HepG2 (cell line): ENCODE data around the gene MYADML2. TPM values are rescaled to one million over a fixed set of nuclear protein-coding genes. Genes with fewer than 3 reads are reported as not detected.

Source experiments
- ATF7 ChIP-seq, 2 experiments: fragments of 450-650 bp in 1 of 2; sonication (generic) in 1 of 2; formaldehyde crosslinking in 1 of 2; IDR thresholded peaks; 2 replicates each; pipeline versions ENCODE4 v1.4.0 to v1.6.1; 2016 to 2020; ENCODE audit warnings: antibody characterized with exemption in 1 of 2, mild to moderate bottlenecking in 1 of 2, missing genetic modification reagents in 1 of 2
- HNRNPLL ChIP-seq: fragments of 200-400 bp; formaldehyde crosslinking; IDR thresholded peaks from 2 replicates; pipeline ENCODE4 v1.6.1; 2017; ENCODE audit warnings: mild to moderate bottlenecking, low read depth, low read length; ENCODE audit not compliant: poor library complexity, severe bottlenecking
- MXI1 ChIP-seq: IDR thresholded peaks from 3 replicates; pipeline ENCODE4 v1.6.1; 2012; ENCODE audit warnings: low read depth, low read length, inconsistent platforms, borderline replicate concordance
- NFE2L1 ChIP-seq: sonication (generic); formaldehyde crosslinking; IDR thresholded peaks from 2 replicates; pipeline ENCODE4 v1.4.0; 2020; ENCODE audit warnings: missing genetic modification reagents, mild to moderate bottlenecking, borderline replicate concordance
- PHF20 ChIP-seq: sonication (generic); formaldehyde crosslinking; IDR thresholded peaks from 2 replicates; pipeline ENCODE4 v1.5.0; 2020; ENCODE audit warnings: mild to moderate bottlenecking, missing genetic modification reagents
- ZBTB3 ChIP-seq: sonication (generic); formaldehyde crosslinking; IDR thresholded peaks from 2 replicates; pipeline ENCODE4 v1.4.0; 2020; ENCODE audit warnings: low read depth, mild to moderate bottlenecking, moderate library complexity, missing genetic modification reagents, borderline replicate concordance
- ZC3H13 ChIP-seq: sonication (generic); formaldehyde crosslinking; IDR thresholded peaks from 2 replicates; pipeline ENCODE4 v1.8.1; 2023; ENCODE audit warnings: mild to moderate bottlenecking, missing genetic modification reagents, moderate library complexity
- ZNF383 ChIP-seq: sonication (generic); formaldehyde crosslinking; IDR thresholded peaks from 2 replicates; pipeline ENCODE4 v1.4.0; 2020; ENCODE audit warnings: missing genetic modification reagents, mild to moderate bottlenecking, borderline replicate concordance
- ZNF570 ChIP-seq: sonication (generic); formaldehyde crosslinking; IDR thresholded peaks from 2 replicates; pipeline ENCODE4 v1.4.0; 2020; ENCODE audit warnings: mild to moderate bottlenecking, missing genetic modification reagents, borderline replicate concordance
- ZNF776 ChIP-seq: sonication (generic); formaldehyde crosslinking; IDR thresholded peaks from 2 replicates; pipeline ENCODE4 v1.4.0; 2020; ENCODE audit warnings: mild to moderate bottlenecking, missing genetic modification reagents
- polyA plus RNA-seq, 8 experiments: library from polyadenylated mRNA; depleted of rRNA in 3 of 8; stranded (reverse) in 7 of 8; unstranded in 1 of 8; fragments of >200 nt; fragmentation: Illumina TruSeq in 4 of 8; extraction: Trizol in 4 of 8; gene quantifications; 2 replicates each; pipeline versions ENCODE4 v1.2.1 to v1.2.3, GENCODE V29; 2011 to 2016; ENCODE audit warnings: low read depth in 4 of 8, missing spikeins in 1 of 8, mixed read lengths in 1 of 8; ENCODE audit not compliant: insufficient read depth in 1 of 8
- total RNA-seq, 5 experiments: library from RNA; depleted of rRNA; stranded (reverse); fragments of >200 nt; fragmentation: Illumina TruSeq; extraction: Trizol; gene quantifications; 2 replicates each; pipeline ENCODE4 v1.2.3, GENCODE V29; 2016; ENCODE audit warnings: low read depth in 1 of 5
- TF ChIP-seq, protein P1 (sequence below): sonication (generic); formaldehyde crosslinking; IDR thresholded peaks from 2 replicates; pipeline ENCODE4 v1.4.0; 2020; ENCODE audit warnings: mild to moderate bottlenecking, missing genetic modification reagents
- TF ChIP-seq, protein P2 (sequence below): sonication (generic); formaldehyde crosslinking; IDR thresholded peaks from 2 replicates; pipeline ENCODE4 v1.4.0; 2020; ENCODE audit warnings: missing genetic modification reagents
- TF ChIP-seq, protein P3 (sequence below): IDR thresholded peaks from 2 replicates; pipeline ENCODE4 v1.6.1; 2016; ENCODE audit warnings: low read depth, control low read depth
- TF ChIP-seq, protein P4 (sequence below): IDR thresholded peaks from 2 replicates; pipeline ENCODE4 v1.6.1; 2016; ENCODE audit warnings: missing compliant biosample characterization, missing genetic modification reagents, borderline replicate concordance
- TF ChIP-seq, protein P5 (sequence below): IDR thresholded peaks from 2 replicates; pipeline ENCODE4 v1.6.1; 2016; ENCODE audit warnings: missing compliant biosample characterization, missing genetic modification reagents, borderline replicate concordance
- TF ChIP-seq, protein P6 (sequence below): sonication (generic); formaldehyde crosslinking; IDR thresholded peaks from 2 replicates; pipeline ENCODE4 v1.5.0; 2020; ENCODE audit warnings: missing genetic modification reagents

The MYADML2 gene
- total and polyA plus RNA-seq, 2 of the 13 experiments (the other 11 are each of a cell fraction or from before 2014, with no cell fraction given): not detected

DNA sequence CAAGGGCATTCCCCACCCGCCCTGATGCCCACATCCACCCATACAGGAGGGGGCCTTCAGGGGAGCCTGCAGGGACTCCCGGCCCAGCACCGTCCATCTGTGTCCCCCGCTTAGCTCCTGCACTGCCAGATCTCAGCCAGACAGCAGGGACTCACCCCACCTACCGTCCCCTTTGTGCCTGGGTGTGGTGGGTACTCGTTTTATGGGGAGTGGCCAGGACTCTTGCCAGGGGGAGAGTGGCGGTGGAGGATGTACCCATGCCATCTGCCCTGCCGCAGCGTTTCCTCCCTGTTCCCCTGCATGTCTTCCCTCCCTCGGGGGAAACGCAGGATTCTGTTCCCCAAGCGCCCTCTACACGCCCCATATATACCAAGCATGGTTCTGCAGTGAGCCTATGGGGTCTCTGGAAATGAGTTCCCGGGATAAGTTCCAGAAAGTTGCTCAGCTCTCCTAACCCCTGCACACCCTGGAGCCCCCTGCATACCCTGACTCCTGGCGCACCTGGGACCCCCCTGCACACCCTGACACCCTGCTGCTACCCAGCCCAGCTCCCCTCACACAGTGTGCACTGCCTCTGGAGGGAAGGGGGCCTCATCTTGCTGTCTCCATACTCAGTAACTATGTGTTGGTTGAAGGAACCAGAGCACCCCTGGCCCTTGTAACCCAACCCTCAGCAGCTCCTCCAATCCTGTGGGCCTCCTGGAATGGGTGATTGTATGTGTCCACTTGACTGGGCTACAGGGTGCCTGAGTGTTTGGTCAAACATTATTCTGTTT, 15.3 kb downstream of the MYADML2 start (continued):
- TF ChIP-seq, protein P1, sequence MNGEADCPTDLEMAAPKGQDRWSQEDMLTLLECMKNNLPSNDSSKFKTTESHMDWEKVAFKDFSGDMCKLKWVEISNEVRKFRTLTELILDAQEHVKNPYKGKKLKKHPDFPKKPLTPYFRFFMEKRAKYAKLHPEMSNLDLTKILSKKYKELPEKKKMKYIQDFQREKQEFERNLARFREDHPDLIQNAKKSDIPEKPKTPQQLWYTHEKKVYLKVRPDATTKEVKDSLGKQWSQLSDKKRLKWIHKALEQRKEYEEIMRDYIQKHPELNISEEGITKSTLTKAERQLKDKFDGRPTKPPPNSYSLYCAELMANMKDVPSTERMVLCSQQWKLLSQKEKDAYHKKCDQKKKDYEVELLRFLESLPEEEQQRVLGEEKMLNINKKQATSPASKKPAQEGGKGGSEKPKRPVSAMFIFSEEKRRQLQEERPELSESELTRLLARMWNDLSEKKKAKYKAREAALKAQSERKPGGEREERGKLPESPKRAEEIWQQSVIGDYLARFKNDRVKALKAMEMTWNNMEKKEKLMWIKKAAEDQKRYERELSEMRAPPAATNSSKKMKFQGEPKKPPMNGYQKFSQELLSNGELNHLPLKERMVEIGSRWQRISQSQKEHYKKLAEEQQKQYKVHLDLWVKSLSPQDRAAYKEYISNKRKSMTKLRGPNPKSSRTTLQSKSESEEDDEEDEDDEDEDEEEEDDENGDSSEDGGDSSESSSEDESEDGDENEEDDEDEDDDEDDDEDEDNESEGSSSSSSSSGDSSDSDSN (CRISPR knock-in tag): no peak
- TF ChIP-seq, protein P2, sequence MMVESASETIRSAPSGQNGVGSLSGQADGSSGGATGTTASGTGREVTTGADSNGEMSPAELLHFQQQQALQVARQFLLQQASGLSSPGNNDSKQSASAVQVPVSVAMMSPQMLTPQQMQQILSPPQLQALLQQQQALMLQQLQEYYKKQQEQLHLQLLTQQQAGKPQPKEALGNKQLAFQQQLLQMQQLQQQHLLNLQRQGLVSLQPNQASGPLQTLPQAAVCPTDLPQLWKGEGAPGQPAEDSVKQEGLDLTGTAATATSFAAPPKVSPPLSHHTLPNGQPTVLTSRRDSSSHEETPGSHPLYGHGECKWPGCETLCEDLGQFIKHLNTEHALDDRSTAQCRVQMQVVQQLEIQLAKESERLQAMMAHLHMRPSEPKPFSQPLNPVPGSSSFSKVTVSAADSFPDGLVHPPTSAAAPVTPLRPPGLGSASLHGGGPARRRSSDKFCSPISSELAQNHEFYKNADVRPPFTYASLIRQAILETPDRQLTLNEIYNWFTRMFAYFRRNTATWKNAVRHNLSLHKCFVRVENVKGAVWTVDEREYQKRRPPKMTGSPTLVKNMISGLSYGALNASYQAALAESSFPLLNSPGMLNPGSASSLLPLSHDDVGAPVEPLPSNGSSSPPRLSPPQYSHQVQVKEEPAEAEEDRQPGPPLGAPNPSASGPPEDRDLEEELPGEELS (CRISPR knock-in tag): no peak
- TF ChIP-seq ZNF776 (CRISPR knock-in tag) (0 out of 2 replicates have a peak, but pooled peaks have one; percentile 60), PHF20 (CRISPR knock-in tag) (no peak), MXI1 (no peak), ZBTB3 (CRISPR knock-in tag) (no peak), ZC3H13 (CRISPR knock-in tag) (peak; percentile 73; the same call in 1 of the 2 replicates), NFE2L1 (no peak), ZNF570 (no peak), HNRNPLL (no peak), ATF7 (IDR thresholded peaks at IDR 0.05) (no peak), ATF7 (CRISPR knock-in tag; IDR thresholded peaks at IDR 0.05) (peak; percentile 60; the same call in 1 of the 2 replicates), ZNF383 (CRISPR knock-in tag) (no peak)
- TF ChIP-seq, protein P3, sequence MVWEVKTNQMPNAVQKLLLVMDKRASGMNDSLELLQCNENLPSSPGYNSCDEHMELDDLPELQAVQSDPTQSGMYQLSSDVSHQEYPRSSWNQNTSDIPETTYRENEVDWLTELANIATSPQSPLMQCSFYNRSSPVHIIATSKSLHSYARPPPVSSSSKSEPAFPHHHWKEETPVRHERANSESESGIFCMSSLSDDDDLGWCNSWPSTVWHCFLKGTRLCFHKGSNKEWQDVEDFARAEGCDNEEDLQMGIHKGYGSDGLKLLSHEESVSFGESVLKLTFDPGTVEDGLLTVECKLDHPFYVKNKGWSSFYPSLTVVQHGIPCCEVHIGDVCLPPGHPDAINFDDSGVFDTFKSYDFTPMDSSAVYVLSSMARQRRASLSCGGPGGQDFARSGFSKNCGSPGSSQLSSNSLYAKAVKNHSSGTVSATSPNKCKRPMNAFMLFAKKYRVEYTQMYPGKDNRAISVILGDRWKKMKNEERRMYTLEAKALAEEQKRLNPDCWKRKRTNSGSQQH (CRISPR knock-in tag): no peak
- TF ChIP-seq, protein P4, sequence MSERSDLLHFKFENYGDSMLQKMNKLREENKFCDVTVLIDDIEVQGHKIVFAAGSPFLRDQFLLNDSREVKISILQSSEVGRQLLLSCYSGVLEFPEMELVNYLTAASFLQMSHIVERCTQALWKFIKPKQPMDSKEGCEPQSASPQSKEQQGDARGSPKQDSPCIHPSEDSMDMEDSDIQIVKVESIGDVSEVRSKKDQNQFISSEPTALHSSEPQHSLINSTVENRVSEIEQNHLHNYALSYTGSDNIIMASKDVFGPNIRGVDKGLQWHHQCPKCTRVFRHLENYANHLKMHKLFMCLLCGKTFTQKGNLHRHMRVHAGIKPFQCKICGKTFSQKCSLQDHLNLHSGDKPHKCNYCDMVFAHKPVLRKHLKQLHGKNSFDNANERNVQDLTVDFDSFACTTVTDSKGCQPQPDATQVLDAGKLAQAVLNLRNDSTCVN (CRISPR knock-in tag): no peak
- TF ChIP-seq, protein P5, sequence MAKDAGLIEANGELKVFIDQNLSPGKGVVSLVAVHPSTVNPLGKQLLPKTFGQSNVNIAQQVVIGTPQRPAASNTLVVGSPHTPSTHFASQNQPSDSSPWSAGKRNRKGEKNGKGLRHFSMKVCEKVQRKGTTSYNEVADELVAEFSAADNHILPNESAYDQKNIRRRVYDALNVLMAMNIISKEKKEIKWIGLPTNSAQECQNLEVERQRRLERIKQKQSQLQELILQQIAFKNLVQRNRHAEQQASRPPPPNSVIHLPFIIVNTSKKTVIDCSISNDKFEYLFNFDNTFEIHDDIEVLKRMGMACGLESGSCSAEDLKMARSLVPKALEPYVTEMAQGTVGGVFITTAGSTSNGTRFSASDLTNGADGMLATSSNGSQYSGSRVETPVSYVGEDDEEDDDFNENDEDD (CRISPR knock-in tag): peak; percentile 20; the same call in 1 of the 2 replicates
- TF ChIP-seq, protein P6, sequence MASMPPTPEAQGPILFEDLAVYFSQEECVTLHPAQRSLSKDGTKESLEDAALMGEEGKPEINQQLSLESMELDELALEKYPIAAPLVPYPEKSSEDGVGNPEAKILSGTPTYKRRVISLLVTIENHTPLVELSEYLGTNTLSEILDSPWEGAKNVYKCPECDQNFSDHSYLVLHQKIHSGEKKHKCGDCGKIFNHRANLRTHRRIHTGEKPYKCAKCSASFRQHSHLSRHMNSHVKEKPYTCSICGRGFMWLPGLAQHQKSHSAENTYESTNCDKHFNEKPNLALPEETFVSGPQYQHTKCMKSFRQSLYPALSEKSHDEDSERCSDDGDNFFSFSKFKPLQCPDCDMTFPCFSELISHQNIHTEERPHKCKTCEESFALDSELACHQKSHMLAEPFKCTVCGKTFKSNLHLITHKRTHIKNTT (CRISPR knock-in tag): no peak
